ENCODE data around the gene ETAA1.
A peak's percentile ranks its signal among the peaks of the same experiment; 100 is the strongest.

Gene ETAA1

DNA sequence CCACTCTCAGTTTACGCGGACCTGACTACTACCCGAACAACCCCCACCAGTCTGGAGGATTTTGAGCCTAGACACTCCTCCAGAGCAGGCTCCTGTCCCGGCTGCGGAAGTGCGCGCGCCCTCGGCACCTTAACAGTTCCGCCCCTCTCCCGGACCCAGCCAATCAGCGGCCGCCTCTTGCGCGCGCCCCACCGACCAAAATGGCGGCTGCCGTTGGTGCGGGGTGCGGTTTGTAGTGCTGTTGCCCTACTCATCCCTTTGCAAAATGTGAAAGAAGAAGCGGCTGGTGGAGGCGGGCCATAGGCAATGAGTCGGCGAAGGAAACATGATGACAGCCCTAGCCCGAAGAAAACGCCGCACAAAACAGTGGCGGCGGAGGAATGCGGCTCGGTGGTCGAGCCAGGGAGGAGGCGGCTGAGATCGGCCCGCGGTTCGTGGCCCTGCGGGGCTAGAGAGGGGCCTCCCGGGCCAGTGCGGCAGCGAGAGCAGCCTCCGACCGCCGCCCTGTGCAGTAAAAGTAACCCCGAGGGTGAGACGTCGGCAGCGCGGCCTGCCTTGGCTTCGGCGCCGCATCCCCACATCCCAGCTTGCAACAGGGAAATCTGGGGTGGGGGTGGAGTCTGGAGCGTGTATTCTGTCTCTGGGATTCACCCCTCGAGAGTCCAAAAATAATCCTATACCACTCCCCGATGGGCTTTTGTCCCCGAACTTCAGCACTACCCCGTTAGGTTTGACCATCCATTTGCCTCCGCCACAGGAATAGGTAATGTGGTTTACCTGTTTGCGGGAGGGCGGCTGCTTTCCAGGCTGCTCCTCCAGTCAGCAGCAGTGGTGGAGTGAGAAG, at the start of gene ETAA1:
Gene ETAA1, plus strand, starts transcription at position 191 of the 844 bp plus-strand sequence. Its CDS starts 116 bp downstream, at position 307.
- DNase-seq (ENCODE audit: low read depth in 2 of 2): peak; percentile 79 to 92

DNA sequence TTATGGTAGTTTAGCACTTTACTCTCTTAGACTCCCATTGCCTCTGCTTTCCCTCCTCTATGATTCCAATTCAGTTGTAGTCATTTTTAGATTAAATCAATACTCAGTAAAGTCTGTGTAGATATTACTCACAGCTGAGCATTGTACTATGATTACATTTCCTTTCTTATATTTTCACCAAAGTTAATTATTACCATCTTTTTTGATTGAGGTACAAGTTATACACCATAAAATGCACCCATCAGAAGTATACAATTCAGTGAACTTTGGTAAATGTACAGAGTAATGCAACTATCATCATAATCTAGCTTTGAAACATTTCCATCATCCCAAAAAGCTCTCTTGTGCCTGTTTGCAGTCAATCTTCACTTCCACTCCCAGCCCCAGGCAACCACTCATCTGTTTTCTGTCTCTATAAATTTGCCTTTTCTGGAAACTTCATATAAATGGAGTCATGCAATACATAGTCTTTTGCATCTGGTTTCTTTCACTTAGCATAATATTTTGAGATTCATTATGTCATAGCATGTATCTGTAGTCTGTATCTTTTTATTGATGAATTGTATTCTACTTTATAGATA, 30.2 kb upstream of the ETAA1 start:
- DNase-seq (ENCODE audit: low read depth in 2 of 2): no peak

DNA sequence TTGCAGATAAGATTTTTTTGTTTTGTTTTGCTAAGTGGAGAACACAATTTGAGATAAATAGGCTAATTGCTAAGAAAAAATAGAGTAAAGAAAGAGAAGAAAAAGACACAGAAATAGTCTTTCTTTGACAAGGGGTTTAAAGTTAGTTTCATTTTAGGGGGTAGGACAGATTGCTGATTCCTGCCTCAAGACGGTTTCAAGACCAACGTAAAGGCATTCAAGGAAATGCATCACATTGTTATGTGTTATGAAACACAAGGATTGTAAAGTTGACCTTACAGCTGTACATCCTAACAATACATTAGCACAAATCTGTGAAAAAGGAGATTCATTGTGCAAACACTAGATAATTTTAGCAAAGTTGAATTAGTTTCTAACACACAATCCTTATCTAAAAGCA, 22.7 kb upstream of the ETAA1 start:
- no peak for DNase-seq (ENCODE audit: low read depth in 2 of 2)

DNA sequence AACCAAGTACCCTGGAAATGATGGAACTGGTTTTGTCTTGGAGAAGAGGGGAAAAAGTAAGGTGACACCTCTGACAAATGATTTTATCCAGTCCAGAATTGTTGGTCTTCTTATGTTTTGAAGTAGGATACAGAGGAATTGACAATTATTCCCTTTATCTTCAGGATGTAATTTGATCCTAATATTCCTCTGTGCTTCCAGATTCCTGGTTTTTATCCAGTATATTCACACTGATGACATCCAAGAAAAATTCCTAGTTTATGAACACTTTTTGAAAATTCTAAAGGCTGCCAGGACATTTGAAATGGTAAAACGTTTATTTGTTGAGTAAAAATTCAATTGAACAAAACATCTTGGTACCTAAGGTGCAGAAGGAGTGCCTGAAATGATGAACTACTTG, 22.2 kb upstream of the ETAA1 start:
- no peak for DNase-seq (ENCODE audit: low read depth in 2 of 2)

DNA sequence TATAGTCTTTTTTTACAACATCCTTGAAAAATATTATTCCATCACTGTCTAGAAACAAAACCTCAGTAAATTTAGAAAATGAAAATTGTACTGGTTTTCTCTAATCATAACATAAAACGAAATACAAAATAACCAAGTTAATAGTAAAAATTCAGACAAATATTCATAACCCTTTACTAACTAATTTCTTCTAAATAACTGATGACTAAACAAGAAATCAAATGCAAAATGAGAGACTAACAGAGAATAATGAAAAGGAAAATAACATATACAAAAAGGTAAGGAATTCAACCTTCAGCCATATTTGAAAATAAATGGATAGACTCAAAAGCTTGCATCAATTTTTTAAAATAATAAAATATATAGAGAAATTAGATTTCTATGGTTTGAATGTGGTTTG, 18.6 kb upstream of the ETAA1 start:
- DNase-seq (ENCODE audit: low read depth in 2 of 2): no peak

DNA sequence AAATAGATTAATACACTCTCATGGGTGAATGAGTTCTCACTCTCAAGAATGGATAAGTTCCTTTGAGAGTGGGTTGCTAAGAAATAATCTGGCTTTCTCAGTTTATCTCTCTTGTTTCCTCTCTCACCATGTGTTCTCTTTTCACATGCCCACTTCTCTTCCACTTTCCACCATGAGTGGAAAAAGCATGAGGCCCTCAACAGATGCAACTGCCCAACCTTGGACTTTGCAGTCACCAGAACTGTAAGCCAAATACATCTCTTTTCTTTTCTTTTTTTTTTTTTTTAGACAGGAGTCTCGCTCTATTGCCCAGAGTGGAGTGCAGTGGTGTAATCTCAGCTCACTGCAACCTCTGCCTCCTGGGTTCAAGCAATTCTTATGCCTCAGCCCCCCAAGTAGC, 18.1 kb upstream of the ETAA1 start:
- DNase-seq (ENCODE audit: low read depth in 2 of 2): no peak

DNA sequence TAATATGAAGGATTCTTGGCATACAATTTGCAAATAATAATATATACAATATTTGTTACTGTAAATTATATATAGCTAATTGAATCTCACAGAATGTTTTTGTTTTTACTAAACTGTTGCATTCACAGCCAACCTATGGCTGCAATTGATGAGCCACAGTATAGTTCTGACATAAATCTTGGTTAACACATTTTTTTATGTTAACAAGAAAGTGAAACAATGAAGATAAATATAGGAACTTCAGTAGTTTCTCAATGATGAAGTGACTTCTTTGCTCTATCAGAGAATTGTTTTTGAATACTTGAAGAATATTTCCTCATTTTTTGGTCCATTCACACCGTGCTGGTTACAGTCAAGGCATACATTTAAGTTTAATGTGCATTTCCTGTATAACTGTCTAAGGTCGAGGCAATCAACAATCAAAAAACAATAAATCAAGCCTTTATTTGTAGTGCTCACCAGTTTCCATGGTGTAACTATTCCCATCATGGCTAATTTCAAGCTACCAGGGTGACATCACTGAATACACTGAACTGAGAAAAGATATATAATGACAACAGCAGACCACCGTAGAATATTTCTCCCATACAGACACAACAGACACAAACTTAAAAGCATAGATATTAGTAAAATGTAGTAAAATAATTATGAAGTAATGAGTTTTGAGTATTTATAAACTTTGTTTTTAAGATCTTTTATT, 12.9 kb upstream of the ETAA1 start:
- no peak for DNase-seq (ENCODE audit: low read depth in 2 of 2)

DNA sequence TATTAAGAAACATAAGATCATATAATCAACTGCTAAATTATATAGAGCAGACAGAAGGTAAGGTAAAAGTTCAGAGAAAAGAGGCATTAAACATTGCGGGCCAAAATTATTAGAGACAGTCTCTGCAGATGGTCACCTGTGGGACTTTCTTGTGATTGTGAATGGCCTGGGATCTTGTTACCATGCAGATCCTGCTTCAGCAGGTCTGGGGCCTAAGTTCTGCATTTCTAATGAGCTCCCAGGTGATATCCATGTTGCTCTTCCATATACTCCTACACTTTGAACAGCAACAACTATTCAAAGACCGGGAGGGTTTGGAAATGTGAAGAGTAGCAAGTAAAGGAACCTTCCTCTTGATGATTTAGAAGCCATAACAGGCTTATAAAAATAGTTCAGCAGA, 8.5 kb upstream of the ETAA1 start:
- no peak for DNase-seq (ENCODE audit: low read depth in 2 of 2)

DNA sequence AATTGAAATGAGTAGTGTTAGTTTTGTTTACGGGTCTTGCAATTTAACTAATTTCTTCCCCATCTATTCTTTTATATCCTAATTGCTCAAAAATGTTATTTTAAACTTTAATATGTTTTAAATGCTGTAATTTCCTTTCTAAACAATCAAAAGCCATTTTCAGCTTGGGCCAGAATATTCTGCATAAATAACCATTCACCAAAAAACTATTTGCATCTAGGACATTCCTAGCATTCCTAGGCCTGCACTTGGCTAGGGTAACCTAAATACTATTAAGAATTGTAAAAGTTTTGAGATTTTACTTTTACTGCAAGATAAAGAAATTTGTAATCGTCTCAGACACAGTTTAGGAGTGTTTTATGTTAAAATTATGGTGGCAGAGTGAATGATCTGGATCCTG, 7.8 kb upstream of the ETAA1 start:
- DNase-seq (ENCODE audit: low read depth in 2 of 2): no peak

DNA sequence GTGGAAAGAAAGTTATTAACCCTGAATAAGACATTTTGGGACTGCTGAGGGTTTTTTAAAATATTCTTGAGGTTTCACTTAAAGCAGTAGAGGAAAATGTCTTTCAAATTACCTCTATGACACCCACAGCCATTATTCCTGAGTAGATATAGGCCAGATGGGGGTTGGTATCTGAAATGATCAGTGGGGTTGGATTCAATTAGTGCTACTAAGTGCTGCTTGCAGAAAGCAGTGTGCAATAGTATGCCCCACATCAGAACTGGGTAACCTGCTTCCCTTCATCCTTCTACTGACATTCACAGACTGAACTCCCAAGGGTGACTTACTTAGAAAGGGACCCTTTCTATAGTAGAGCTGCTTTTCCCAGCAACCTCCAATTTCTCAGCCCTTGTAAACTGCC, 7.3 kb upstream of the ETAA1 start:
- DNase-seq (ENCODE audit: low read depth in 2 of 2): no peak

DNA sequence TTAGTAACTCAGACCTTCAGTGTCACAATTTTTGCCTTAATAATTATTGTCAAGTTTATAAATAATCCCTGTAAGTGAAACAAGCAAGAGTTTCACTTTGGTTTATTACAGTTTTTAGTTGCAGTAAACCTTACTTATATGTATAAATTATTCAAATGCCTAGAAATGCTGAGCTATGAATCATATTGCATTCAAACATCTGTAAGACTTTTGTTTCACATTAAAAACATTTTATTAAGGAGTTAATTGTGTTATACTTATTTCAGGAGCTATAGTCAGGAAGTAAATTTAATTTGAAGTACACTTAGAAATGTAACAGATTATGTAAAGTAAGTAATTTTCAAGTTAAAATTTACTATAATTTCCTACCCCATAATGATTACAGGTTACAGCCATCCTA, 3.9 kb upstream of the ETAA1 start:
- DNase-seq (ENCODE audit: low read depth in 2 of 2): no peak

DNA sequence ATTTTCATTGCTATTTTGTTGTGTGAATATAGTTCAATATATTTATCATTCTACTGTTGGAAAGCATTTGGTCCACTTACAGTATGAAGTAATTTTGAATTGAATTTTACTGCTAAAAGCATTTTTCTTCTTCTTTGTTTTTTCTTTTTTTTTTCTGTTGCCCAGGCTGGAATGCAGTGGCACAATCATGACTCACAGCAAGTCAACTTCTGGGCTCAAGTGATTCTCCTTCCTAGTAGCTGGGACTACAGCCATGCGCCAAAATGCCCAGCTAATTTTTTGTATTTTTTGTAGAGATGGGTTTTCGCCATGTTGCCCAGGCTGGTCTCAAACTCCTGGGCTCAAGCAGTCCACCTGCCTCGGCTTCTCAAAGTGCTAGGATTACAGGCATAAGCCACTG, 2.4 kb upstream of the ETAA1 start:
- DNase-seq (ENCODE audit: low read depth in 2 of 2): no peak

DNA sequence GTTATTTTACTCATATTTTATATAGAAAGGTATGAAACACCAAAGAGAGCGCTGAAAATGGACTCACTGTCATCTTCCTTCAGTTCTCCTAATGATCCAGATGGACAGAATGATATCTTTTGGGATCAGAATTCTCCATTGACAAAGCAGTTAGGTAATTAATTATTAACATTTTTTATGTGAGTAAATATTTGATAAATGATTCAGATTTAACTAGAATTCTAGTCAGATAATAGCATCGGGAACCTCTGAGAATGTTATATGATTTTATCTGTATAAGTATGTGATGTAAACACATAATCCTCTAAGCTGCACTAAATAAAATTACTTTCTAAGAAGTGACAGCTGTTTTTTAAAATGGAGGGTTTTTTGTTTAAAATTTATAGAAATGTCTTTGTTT, 2.0 kb downstream of the ETAA1 start:
- no peak for DNase-seq (ENCODE audit: low read depth in 2 of 2)

DNA sequence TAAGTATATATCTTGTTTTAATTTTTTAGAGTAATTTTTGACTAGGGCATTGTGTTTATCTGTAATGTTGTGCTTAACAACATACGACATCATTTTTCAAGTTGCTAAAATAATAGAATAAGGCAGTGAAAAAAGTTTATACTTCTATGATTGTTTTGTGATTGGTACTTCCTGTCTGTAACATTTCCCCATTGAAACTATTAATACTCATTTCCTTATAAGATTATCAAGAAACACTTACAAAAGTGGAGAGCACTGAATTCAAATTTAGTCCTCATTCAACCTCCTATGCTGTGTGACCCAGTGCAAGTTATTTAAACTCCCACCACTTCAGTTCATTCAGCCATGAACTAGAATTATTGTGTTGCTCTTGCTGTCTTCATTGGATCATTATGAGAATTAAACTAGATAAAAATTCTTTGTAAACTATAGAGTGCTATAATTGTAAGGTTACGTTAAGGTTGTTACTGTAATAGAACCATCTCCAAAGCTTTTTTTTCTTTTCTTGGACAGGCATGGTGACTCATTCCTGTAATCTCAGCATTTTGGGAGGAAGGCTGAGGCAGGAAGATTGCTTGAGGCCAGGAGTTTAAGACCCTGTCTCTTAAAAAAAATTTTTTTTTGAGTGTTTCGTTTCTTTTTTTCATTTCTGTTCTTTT, 2.8 kb downstream of the ETAA1 start:
- DNase-seq (ENCODE audit: low read depth in 2 of 2): no peak

DNA sequence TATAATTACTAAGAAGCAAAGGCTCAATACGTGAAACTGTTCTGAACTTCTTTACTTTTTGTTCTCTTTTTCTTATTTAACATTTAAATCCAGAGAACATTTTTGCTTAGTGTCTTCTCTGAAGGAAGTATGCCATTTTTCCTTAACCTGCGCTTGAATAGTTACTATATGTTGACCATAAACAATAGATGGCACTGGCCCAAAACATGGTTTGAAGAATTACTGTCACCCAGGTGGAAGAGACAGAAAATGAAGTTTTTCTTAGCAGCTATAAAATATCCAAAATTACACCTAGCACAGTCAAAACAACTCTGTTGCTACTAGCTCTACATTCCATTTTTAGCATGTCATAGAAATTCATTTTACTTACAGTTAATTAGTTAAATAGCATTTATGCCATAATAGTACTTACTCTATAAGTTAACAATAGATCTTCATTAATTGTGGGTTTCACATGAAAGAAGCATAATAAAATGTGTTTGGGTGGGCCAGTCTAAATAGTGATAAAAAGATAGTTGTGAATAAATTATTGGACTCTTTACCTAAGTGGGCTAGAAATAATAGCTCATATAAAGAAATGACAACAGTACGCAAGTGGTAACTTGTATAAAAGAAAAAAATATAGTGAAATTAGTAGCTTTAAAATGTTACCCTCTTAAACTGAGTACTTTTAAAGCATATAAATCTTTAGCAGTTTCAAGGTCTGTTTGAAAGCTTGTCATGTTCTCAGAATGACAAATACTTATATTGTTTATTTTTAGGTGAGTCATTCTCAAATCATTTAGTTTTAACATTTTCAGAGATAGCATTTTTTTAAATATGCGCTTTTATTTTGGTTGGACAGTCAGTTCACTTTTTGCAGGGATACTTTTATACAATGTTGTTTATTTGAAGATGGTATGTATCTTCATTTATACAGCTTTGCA, 3.7 kb downstream of the ETAA1 start:
- no peak for DNase-seq (ENCODE audit: low read depth in 2 of 2)

DNA sequence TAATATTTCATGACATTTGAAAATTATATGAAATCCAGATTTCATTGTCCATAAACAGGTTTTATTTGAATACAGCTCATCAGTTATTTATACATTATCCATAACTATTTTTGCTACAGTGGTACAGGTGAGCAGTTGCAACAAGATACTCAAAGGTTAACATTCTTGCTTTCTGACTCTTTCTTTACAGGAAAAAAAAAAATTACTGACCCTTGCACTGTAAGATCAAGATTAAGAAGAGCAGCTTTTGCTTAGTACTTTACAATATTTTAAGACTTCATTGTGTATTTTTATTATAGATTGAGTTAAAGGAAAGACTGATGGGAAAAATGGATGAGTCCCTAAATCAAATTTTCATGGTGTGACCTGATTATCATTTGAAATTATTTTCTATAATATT, 11.2 kb downstream of the ETAA1 start:
- no peak for DNase-seq (ENCODE audit: low read depth in 2 of 2)

DNA sequence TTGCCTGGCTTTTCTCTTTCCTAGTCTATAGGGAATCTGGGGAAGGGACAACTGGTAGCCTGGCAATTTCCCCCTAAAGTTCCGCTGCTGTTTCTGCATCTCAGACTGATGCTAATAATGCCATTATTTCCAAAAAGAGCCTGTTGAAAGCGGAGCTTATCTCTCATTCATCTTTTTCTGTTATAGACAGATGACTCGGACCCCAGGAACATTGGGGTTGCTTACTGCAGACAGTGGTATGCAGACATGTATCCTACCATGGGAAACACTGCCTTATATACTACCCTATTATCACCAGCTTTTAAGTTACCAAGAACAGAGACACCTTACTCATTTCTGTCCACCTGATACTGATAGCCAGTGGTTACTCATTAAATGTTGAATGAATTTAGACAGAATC, 15.3 kb downstream of the ETAA1 start:
- no peak for DNase-seq (ENCODE audit: low read depth in 2 of 2)

DNA sequence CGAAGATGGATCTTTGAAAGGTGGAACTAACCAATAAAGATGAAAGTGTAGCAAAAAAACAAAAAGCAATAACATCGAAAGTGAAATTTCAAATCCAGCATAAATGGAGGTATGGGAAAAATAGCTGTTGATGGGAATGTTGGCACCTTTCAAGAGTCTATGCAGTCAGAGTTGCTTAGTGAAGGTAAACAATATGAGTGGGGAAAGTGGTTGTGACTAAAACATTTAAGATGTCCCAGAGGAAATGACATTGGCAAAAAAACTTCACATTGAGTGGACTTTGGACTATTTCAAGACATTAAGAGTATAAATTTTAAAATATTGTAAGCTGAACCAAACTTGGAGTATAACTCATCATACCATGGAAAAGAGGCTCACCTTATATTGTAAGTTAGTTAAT, 17.7 kb downstream of the ETAA1 start:
- no peak for DNase-seq (ENCODE audit: low read depth in 2 of 2)

DNA sequence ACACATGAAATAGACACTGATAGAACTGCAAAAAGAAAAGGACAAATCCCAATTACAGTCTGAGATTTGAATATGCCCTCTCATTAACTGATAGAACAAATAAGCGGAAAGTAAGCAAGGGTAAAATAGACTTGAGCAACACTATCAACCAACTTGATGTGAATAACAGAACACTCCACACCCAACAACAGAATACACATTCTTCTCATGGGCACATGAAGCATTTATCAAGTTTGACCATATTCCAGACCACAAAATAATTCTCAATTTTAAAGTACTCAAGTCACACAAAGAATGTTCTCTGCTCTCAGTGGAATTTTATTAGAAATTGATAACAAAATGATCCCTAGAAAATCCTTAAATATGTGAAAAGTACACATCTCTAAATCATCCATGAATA, 19.0 kb downstream of the ETAA1 start:
- DNase-seq (ENCODE audit: low read depth in 2 of 2): no peak

DNA sequence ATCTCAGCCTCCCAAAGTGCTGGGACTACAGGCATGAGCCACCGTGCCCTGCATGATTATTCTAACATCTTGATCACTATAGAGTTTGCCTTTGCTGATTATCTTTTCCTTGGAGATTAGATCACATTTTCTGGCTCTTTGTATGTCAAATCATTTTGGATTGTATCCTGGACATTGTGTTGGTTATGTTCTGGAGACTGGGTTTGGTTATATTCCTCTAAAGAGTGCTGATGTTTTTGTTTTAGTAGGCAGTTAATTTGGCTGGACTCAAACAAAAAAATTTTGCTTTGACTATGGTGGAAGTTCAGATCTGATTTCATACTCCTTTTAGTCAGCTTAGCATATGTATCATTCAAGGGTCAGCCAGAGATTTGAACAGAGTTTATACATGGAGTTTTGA, 26.4 kb downstream of the ETAA1 start:
- no peak for DNase-seq (ENCODE audit: low read depth in 2 of 2)

DNA sequence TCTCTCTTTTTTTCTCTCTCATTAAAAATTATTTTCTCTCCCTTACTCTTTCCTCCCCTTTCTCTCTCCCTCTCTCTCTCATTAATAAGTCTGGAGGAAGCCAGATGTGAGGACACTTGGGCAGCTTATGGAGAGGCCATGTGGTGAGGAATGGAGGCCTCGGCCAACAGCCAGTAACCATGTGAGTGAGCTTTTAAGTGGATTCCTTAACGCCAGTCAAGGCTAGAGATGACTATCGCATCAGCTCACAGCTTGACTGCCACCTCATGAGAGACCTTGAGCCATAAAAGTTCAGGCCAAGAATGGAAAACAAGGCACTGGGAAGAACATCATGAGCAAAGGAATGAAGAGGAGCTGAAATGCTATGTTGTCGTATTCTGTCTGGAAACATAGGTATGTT, 39.1 kb downstream of the ETAA1 start:
- DNase-seq (ENCODE audit: low read depth in 2 of 2): no peak
